Panc1 (cell line): ENCODE measurements around the gene ACKR2. TPM values are rescaled to one million over a fixed set of nuclear protein-coding genes. Genes with fewer than 3 reads are reported as not detected.

Experiments used
- ATAC-seq: fragments of 200-7000 bp; cut with Tn5 transposase; 2 replicates; pipeline ENCODE4 v1.9.1; 2020; ENCODE audit warnings: mild to moderate bottlenecking, moderate library complexity
- BruUV-seq: library from RNA; stranded (reverse); fragments of 400-500 nt; replicated peaks from 2 replicates; lab custom pipeline; 2021; lab: Mats Ljungman, UMichigan
- CTCF ChIA-PET: fragments of 300-600 bp; sonication (Branson Sonifier 250); formaldehyde crosslinking; loops from one replicate; lab custom pipeline; 2022; ENCODE audit warnings: antibody characterized with exemption; lab: Charles Lee
- POLR2A ChIA-PET: fragments of 300-600 bp; sonication (Branson Sonifier 250); formaldehyde crosslinking; loops from one replicate; lab custom pipeline; 2022; ENCODE audit warnings: antibody characterized with exemption; lab: Charles Lee
- DNase-seq: peaks from one replicate; pipeline ENCODE4 v3.0.0-alpha.2; 2010; ENCODE audit warnings: low read depth, low spot score
- H3K27ac ChIP-seq: 2 replicates; pipeline ENCODE4 v1.5.1; 2011; ENCODE audit warnings: mild to moderate bottlenecking, low read length, inconsistent platforms
- H3K27me3 ChIP-seq: fragments of 200-500 bp; sonication (Bioruptor generic); 2 replicates; pipeline ENCODE4 v1.6.0; 2014; ENCODE audit warnings: low read length, inconsistent platforms; ENCODE audit not compliant: control insufficient read depth, insufficient read depth
- H3K36me3 ChIP-seq: fragments of 200-500 bp; sonication (Bioruptor generic); 2 replicates; pipeline ENCODE4 v1.5.1; 2014; ENCODE audit warnings: inconsistent platforms, mild to moderate bottlenecking, low read length, moderate library complexity; ENCODE audit not compliant: control insufficient read depth, insufficient read depth
- H3K4me1 ChIP-seq: 2 replicates; pipeline ENCODE4 v1.5.1; 2011; ENCODE audit warnings: inconsistent platforms, mild to moderate bottlenecking, low read length, moderate library complexity; ENCODE audit not compliant: control insufficient read depth, insufficient read depth
- H3K4me3 ChIP-seq, 2 experiments: 2 replicates each; pipeline ENCODE4 v1.5.1; 2011 to 2012; ENCODE audit warnings: low read depth in 2 of 2, low read length in 2 of 2, mild to moderate bottlenecking in 2 of 2, inconsistent platforms in 1 of 2, moderate library complexity in 1 of 2
- H3K9me3 ChIP-seq: fragments of 200-500 bp; sonication (Bioruptor generic); 2 replicates; pipeline ENCODE4 v1.5.1; 2014; ENCODE audit warnings: low read depth, mild to moderate bottlenecking, inconsistent platforms, low read length, moderate library complexity; ENCODE audit not compliant: control insufficient read depth, insufficient read depth
- CTCF ChIP-seq: fragments of 450-650 bp; IDR thresholded peaks from 2 replicates; pipeline ENCODE4 v1.5.1; 2017; ENCODE audit warnings: mild to moderate bottlenecking
- POLR2AphosphoS5 ChIP-seq: IDR thresholded peaks from 2 replicates; pipeline ENCODE4 v1.6.1; 2012; ENCODE audit warnings: mild to moderate bottlenecking, low read depth, low read length, moderate library complexity
- REST ChIP-seq, 2 experiments: IDR thresholded peaks; 2 replicates each; pipeline ENCODE4 v1.6.1; 2011 to 2012; ENCODE audit warnings: low read depth in 2 of 2, control low read depth in 1 of 2, low read length in 1 of 2, mild to moderate bottlenecking in 1 of 2, moderate library complexity in 1 of 2; ENCODE audit not compliant: insufficient read depth in 1 of 2
- SIN3A ChIP-seq: IDR thresholded peaks from 2 replicates; pipeline ENCODE4 v1.6.1; 2012; ENCODE audit warnings: low read depth, mild to moderate bottlenecking, low read length, moderate library complexity, borderline replicate concordance; ENCODE audit not compliant: insufficient read depth
- TCF7L2 ChIP-seq: IDR thresholded peaks from 2 replicates; pipeline ENCODE4 v1.6.1; 2011; ENCODE audit warnings: mild to moderate bottlenecking, low read depth, low read length, inconsistent platforms
- in situ Hi-C: cut with HindIII; loops from 2 replicates; pipeline ENCODE4 v1.10.0; 2016; ENCODE audit warnings: low sequenced_read_pairs, low pct_unique_long_range_greater_than_20kb
- intact Hi-C: fragments of 100-400 bp; cut with micrococcal nuclease; formaldehyde crosslinking; loops from one replicate; pipeline ENCODE4 v1.10.0; 2022; ENCODE audit not compliant: unreplicated experiment
- total RNA-seq: library from RNA; stranded (reverse); gene quantifications from one replicate; pipeline ENCODE4 v1.2.1, GENCODE V29; 2021; ENCODE audit not compliant: unreplicated experiment

Gene ACKR2
- total RNA-seq, 1 experiment from 2014 or later = not detected

- TF ChIP-seq SIN3A (no peak), CTCF (no peak), POLR2AphosphoS5 (no peak), TCF7L2 (no peak)
- intact Hi-C loops = no loop called here
- CTCF ChIA-PET = no interaction called here
Measured at GRCh38 chr3:42887084-42887483, 77.8 kb downstream of the ACKR2 start.

GRCh38 chr3:42891042-42891441 lies 81.8 kb downstream of the ACKR2 start:
- H3K36me3 ChIP-seq = no peaks in the 10 kb centered on the region
- CTCF ChIA-PET = no interaction called here
- intact Hi-C loops (no loop called here), in situ Hi-C loops (no loop called here)
- no peaks in the 10 kb centered on the region for H3K27me3 ChIP-seq
- ATAC-seq = no peak
- H3K4me3 ChIP-seq = no peak overlapping the region
- H3K9me3 ChIP-seq = no peaks in the 10 kb centered on the region
- TF ChIP-seq CTCF (no peak), POLR2AphosphoS5 (no peak), REST (IDR thresholded peaks at IDR 0.05; ENCODE audit: insufficient read depth in 1 of 2, low read depth in 2 of 2, low read length in 1 of 2) (no peak), TCF7L2 (no peak), SIN3A (no peak)
- DNase-seq = no peak
- no peaks in the 10 kb centered on the region for H3K4me1 ChIP-seq
- no peak overlapping the region for H3K27ac ChIP-seq
- BruUV-seq = no TSS peak
- POLR2A ChIA-PET = no interaction called here

More at GRCh38 chr3:42887084-42887483, 77.8 kb downstream of the ACKR2 start:
- Histone ChIP-seq H3K9me3 (no peaks in the 10 kb centered on the region), H3K4me3 (no peak overlapping the region), H3K4me1 (no peaks in the 10 kb centered on the region), H3K27ac (no peak overlapping the region), H3K36me3 (no peaks in the 10 kb centered on the region), H3K27me3 (no peaks in the 10 kb centered on the region)
- POLR2A ChIA-PET = interaction anchor here (0.6 kb wide), 1 partner anchor 234 kb away, joined by 3 read pairs; no protein-coding TSS in a partner anchor
- ATAC-seq = no peak
- DNase-seq = no peak
- BruUV-seq = no TSS peak
- in situ Hi-C loops = no loop called here
